GM18499 (cell line): ENCODE results near the gene CXorf65.

Experiments
- ATAC-seq: cut with Tn5 transposase; IDR thresholded peaks from one replicate; pipeline ENCODE4 v1.9.1; 2021; ENCODE audit warnings: moderate number of reproducible peaks; ENCODE audit not compliant: insufficient read depth, unreplicated experiment

The CXorf65 gene

GRCh38 chrX:71068044-71068918, 38.3 kb downstream of the CXorf65 start, which contains the start of gene SNX12:
TSS of gene SNX12 (minus strand) at chrX:71068334. CDS start at chrX:71068306, 28 bp downstream.
- ATAC-seq, result peak; percentile 94

GRCh38 chrX:71067712-71068043, 38.9 kb downstream of the CXorf65 start:
- no peak for ATAC-seq

- ATAC-seq, result no peak
Measured at GRCh38 chrX:71067089-71067488, 39.5 kb downstream of the CXorf65 start.

- no peak for ATAC-seq
Measured at GRCh38 chrX:71060127-71060526, 46.4 kb downstream of the CXorf65 start.

GRCh38 chrX:71057848-71058530, 48.6 kb downstream of the CXorf65 start:
- no peak for ATAC-seq

GRCh38 chrX:71056867-71057266, 49.7 kb downstream of the CXorf65 start:
- ATAC-seq, result no peak
